Midbrain (tissue), 1 donor: ENCODE measurements around the gene PHACTR3.
A peak's percentile ranks its signal among the peaks of the same experiment; 100 is the strongest.

Experiments
- DNase-seq: peaks from one replicate; lab custom pipeline; 2025; lab: John Stamatoyannopoulos, UW

PHACTR3 gene

GRCh38 chr20:59671661-59672471 is 67.5 kb downstream of the PHACTR3 start:
- no peak for DNase-seq

- DNase-seq, result no peak
Measured at GRCh38 chr20:59672576-59672975, 68.2 kb downstream of the PHACTR3 start.

- DNase-seq, result no peak
Measured at GRCh38 chr20:59673288-59673997, 69.1 kb downstream of the PHACTR3 start.

- DNase-seq, result no peak
Measured at GRCh38 chr20:59673998-59674445, 69.7 kb downstream of the PHACTR3 start.

GRCh38 chr20:59676126-59676850 is 71.9 kb downstream of the PHACTR3 start:
- DNase-seq, result peak; percentile 16

GRCh38 chr20:59676851-59677182 is 72.5 kb downstream of the PHACTR3 start:
- DNase-seq, result no peak

- DNase-seq, result no peak
Measured at GRCh38 chr20:59677586-59677985, 73.2 kb downstream of the PHACTR3 start.

- peak; percentile 30 for DNase-seq
Measured at GRCh38 chr20:59678288-59678687, 73.9 kb downstream of the PHACTR3 start.

- no peak for DNase-seq
Measured at GRCh38 chr20:59678951-59679350, 74.6 kb downstream of the PHACTR3 start.

- no peak for DNase-seq
Measured at GRCh38 chr20:59680148-59680650, 75.9 kb downstream of the PHACTR3 start.

- no peak for DNase-seq
Measured at GRCh38 chr20:59680852-59681251, 76.5 kb downstream of the PHACTR3 start.

- DNase-seq, result peak; percentile 37
Measured at GRCh38 chr20:59682603-59683002, 78.3 kb downstream of the PHACTR3 start.

- DNase-seq, result no peak
Measured at GRCh38 chr20:59683181-59683580, 78.8 kb downstream of the PHACTR3 start.

- DNase-seq, result no peak
Measured at GRCh38 chr20:59684685-59685242, 80.4 kb downstream of the PHACTR3 start.

GRCh38 chr20:59686404-59687346 is 82.3 kb downstream of the PHACTR3 start:
- no peak for DNase-seq

GRCh38 chr20:59688356-59688755 is 84.0 kb downstream of the PHACTR3 start:
- DNase-seq, result no peak

GRCh38 chr20:59688999-59689398 is 84.7 kb downstream of the PHACTR3 start:
- DNase-seq, result no peak

GRCh38 chr20:59690101-59690500 is 85.8 kb downstream of the PHACTR3 start:
- no peak for DNase-seq

GRCh38 chr20:59690976-59691375 is 86.6 kb downstream of the PHACTR3 start:
- DNase-seq, result no peak

- DNase-seq, result no peak
Measured at GRCh38 chr20:59692139-59692538, 87.8 kb downstream of the PHACTR3 start.

GRCh38 chr20:59693587-59693986 is 89.2 kb downstream of the PHACTR3 start:
- no peak for DNase-seq
